Measurements from ENCODE around the gene RUNDC3A. TPM values are rescaled to one million over a fixed set of nuclear protein-coding genes. Genes with fewer than 3 reads are reported as not detected.
"Not testable (repeated sequence)": the region's sequence is repeated elsewhere in the genome, so short reads cannot be mapped to it uniquely, and the experiment has no call there.

Gene RUNDC3A
- total RNA-seq, 5 donors from 2014 or later (not counting 1 experiment from before 2014, with no cell fraction given) = 0.38 to 0.65 (median 0.41) TPM; not detected in 2

DNA sequence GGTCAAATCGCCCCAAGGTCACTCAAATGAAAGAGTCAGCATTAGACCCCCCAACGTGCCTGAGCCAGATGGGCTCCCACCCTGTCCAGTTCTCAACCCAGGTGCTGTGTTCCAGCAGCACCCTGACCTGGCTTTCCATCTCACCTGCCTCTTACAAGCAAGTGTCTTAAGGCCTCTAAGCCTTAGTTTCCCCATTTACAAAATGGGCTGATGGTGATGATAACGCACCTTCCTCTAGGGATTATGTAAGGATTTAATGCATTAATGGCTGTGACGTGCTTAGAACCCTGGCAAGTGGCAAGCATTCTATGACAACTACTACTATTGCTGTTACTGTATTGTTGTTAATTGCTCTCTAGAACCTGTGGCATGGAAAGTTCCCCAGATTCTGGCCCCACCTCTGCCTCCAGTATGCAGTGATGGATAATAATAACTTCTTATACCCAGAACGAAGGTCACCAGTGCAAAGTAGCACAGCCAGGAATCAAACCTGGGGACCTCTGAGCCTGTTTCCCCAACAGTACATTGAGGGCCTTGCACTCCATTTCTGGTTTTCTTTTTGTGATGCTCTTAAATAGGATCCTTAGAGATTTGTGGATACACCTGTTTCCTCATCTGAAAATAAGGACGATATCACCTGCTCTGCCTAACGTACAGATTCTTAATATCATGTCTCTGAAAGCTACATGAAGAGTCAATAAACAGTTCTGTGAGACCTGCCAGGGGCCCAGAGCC, 19.5 kb downstream of the RUNDC3A start:
- Mint-ChIP-seq H3K27me3 (no peaks in the 10 kb centered on the region), H3K9me3 (no peaks in the 10 kb centered on the region)
- WGBS (ENCODE audit: insufficient coverage) = no CpG with 5 or more reads among the region's 7 CpGs

DNA sequence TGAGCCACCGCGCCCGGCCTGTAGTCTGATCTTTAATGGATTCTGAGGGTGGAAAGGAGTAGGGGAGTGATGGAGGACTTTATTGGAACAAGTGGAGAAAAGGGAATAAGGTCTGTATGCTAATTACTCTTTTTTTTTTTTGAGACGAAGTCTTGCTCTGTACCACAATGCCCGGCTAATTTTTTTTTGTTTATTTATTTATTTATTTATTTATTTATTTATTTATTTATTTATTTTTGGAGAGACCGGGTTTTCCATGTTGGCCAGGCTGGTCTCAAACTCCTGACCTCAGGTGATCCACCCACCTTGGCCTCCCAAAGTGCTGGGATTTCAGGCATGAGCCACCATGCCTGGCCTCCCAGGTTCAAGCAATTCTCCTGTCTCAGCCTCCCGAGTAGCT, 21.1 kb downstream of the RUNDC3A start:
- H3K36me3 ChIP-seq (ENCODE audit: control insufficient read depth in 2 of 2, extremely low read depth in 1 of 2, insufficient read depth in 1 of 2, low read length in 1 of 2); H3K4me3 Mint-ChIP-seq; H3K36me3 Mint-ChIP-seq; H3K27me3 ChIP-seq (replicated peaks in 1 of 2; ENCODE audit: control insufficient read depth in 2 of 2, extremely low read depth in 1 of 2, insufficient read depth in 2 of 2, low read length in 1 of 2); H3K9me3 ChIP-seq; ATAC-seq (replicated peaks in 1 of 4); H3K27me3 Mint-ChIP-seq; DNase-seq; H3K27ac Mint-ChIP-seq; H3K4me3 ChIP-seq (ENCODE audit: control insufficient read depth in 1 of 2, extremely low read depth in 1 of 2, low read length in 1 of 2); POLR2A ChIA-PET; H3K9me3 Mint-ChIP-seq; H3K27ac ChIP-seq (ENCODE audit: low read length): not testable (repeated sequence)
- peaks cover 2 to 33% of the 10 kb centered on the region in 2 experiments for H3K4me1 ChIP-seq (ENCODE audit: control insufficient read depth in 1 of 2, extremely low read depth in 1 of 2, insufficient read depth in 2 of 2, low read length in 2 of 2)
- CTCF ChIA-PET = interaction anchor here in 1 of 2 donors (2.8 kb wide), 1 partner anchor 120 kb away, joined by 13 read pairs; no protein-coding TSS in a partner anchor
- peaks cover 11 to 22% (median 20%) of the 10 kb centered on the region in 3 donors for H3K4me1 Mint-ChIP-seq
- 100% methylated on average over 4 of the region's 7 CpGs for WGBS (ENCODE audit: insufficient coverage)

More for the DNA sequence above, 19.5 kb downstream of the RUNDC3A start:
- H3K27ac ChIP-seq (ENCODE audit: low read length) = no peak overlapping the region
- ChIA-PET CTCF (interaction anchor here in 1 of 2 donors (0.6 kb wide), 2 partner anchors 120 to 128 kb away, joined by 4 read pairs; partner anchors contain the start of gene ATXN7L3), POLR2A (no interaction called here)
- Mint-ChIP-seq H3K4me3 (peak overlapping the region in 2 of 3 donors; percentile 22 to 31), H3K36me3 (no peaks in the 10 kb centered on the region), H3K4me1 (peaks cover 11 to 33% (median 30%) of the 10 kb centered on the region in 3 donors), H3K27ac (peak overlapping the region in 1 of 2 donors; percentile 34)
- no peaks in the 10 kb centered on the region for H3K36me3 ChIP-seq (ENCODE audit: control insufficient read depth in 2 of 2, extremely low read depth in 1 of 2, insufficient read depth in 1 of 2, low read length in 1 of 2)
- peaks cover 0 to 5% of the 10 kb centered on the region in 2 experiments for H3K27me3 ChIP-seq (replicated peaks in 1 of 2; ENCODE audit: control insufficient read depth in 2 of 2, extremely low read depth in 1 of 2, insufficient read depth in 2 of 2, low read length in 1 of 2)
- H3K9me3 ChIP-seq = no peaks in the 10 kb centered on the region
- peaks cover 4 to 48% of the 10 kb centered on the region in 2 experiments for H3K4me1 ChIP-seq (ENCODE audit: control insufficient read depth in 1 of 2, extremely low read depth in 1 of 2, insufficient read depth in 2 of 2, low read length in 2 of 2)
- DNase-seq (no peak), ATAC-seq (replicated peaks in 1 of 4) (no peak)
- H3K4me3 ChIP-seq (ENCODE audit: control insufficient read depth in 1 of 2, extremely low read depth in 1 of 2, low read length in 1 of 2) = no peak overlapping the region

DNA sequence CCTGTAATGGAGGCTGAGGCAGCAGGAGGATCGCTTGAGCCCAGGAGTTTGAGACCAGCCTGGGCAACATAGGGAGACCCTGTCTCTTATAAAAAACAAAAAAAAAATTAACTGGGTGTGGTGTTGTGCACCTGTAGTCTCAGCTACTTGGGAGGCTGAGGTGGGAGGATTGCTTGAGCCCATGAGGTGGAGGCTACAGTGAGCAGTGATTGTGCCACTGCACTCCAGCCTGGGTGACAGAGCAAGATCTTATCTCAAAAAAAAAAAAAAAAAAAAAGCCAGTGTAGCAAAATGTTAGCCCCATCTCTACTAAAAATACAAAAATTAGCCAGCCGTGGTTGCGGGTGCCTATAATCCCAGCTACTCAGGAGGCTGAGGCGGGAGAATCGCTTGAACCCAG, 21.9 kb downstream of the RUNDC3A start:
- H3K36me3 Mint-ChIP-seq; DNase-seq; H3K4me3 ChIP-seq (ENCODE audit: control insufficient read depth in 1 of 2, extremely low read depth in 1 of 2, low read length in 1 of 2); H3K27ac Mint-ChIP-seq; H3K36me3 ChIP-seq (ENCODE audit: control insufficient read depth in 2 of 2, extremely low read depth in 1 of 2, insufficient read depth in 1 of 2, low read length in 1 of 2); H3K27me3 Mint-ChIP-seq; H3K27ac ChIP-seq (ENCODE audit: low read length); H3K27me3 ChIP-seq (replicated peaks in 1 of 2; ENCODE audit: control insufficient read depth in 2 of 2, extremely low read depth in 1 of 2, insufficient read depth in 2 of 2, low read length in 1 of 2); H3K4me3 Mint-ChIP-seq; ATAC-seq (replicated peaks in 1 of 4); H3K9me3 ChIP-seq; H3K9me3 Mint-ChIP-seq: not testable (repeated sequence)
- no CpG with 5 or more reads among the region's 5 CpGs for WGBS (ENCODE audit: insufficient coverage)
- POLR2A ChIA-PET = interaction anchor here in 1 of 2 donors (0.6 kb wide), 1 partner anchor 414 kb away, joined by 4 read pairs; no protein-coding TSS in a partner anchor
- CTCF ChIA-PET = interaction anchor here (0.6 to 2.8 kb wide), 6 partner anchors 22 to 1557 kb away, joined by 3 to 13 read pairs (median 6); partner anchors contain the start of genes RUNDC3A (in 1 of the 2) and VPS25 (in 1 of the 2)
- peaks cover 2 to 28% of the 10 kb centered on the region in 2 experiments for H3K4me1 ChIP-seq (ENCODE audit: control insufficient read depth in 1 of 2, extremely low read depth in 1 of 2, insufficient read depth in 2 of 2, low read length in 2 of 2)
- H3K4me1 Mint-ChIP-seq = peaks cover 11 to 20% (median 20%) of the 10 kb centered on the region in 3 donors

DNA sequence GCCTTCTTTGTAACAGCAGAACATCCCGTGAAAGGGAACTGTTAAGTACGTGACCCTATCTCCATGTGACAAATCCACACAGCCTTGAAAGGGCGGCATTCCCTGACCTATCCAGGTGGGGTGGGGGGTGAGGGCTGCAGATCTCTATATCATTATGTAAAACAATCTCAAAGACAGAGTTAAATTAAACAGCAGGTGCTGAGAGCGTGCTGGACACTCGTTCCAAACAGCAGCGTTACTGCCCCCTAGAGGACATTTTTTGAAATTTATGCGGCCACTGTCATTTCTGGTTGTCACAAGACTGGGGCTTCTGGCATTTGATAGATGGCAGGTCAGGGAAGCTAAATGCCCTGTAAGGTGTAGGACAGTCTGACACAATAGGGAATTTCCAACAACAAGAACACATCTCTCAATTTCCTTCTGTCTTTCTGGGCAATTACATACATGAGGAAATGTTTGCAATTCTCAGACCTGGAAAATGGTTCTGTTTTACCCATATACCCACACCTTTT, 22.9 kb downstream of the RUNDC3A start:
- Mint-ChIP-seq H3K4me1 (peaks cover 11 to 17% (median 15%) of the 10 kb centered on the region in 3 donors), H3K4me3 (peak overlapping the region in 1 of 3 donors; percentile 9), H3K9me3 (no peaks in the 10 kb centered on the region), H3K27me3 (peaks cover 0 to 1% of the 10 kb centered on the region in 2 donors), H3K27ac (peak overlapping the region in 1 of 2 donors; percentile 65), H3K36me3 (no peaks in the 10 kb centered on the region)
- Histone ChIP-seq H3K27ac (ENCODE audit: low read length) (no peak overlapping the region), H3K36me3 (ENCODE audit: control insufficient read depth in 2 of 2, extremely low read depth in 1 of 2, insufficient read depth in 1 of 2, low read length in 1 of 2) (no peaks in the 10 kb centered on the region), H3K27me3 (replicated peaks in 1 of 2; ENCODE audit: control insufficient read depth in 2 of 2, extremely low read depth in 1 of 2, insufficient read depth in 2 of 2, low read length in 1 of 2) (peaks cover 0 to 12% of the 10 kb centered on the region in 2 experiments), H3K4me3 (ENCODE audit: control insufficient read depth in 1 of 2, extremely low read depth in 1 of 2, low read length in 1 of 2) (no peak overlapping the region), H3K9me3 (no peaks in the 10 kb centered on the region), H3K4me1 (ENCODE audit: control insufficient read depth in 1 of 2, extremely low read depth in 1 of 2, insufficient read depth in 2 of 2, low read length in 2 of 2) (peaks cover 0 to 18% of the 10 kb centered on the region in 2 experiments)
- DNase-seq (peak in 32 of 35 experiments; percentile 18 to 87 (median 56)), ATAC-seq (replicated peaks in 1 of 4) (peak in 3 of 4 experiments; percentile 22 to 34 (median 32))
- POLR2A ChIA-PET = interaction anchor here in 1 of 2 donors (0.6 kb wide), 1 partner anchor 299 kb away, joined by 3 read pairs; no protein-coding TSS in a partner anchor
- CTCF ChIA-PET = interaction anchor here (0.7 to 2.8 kb wide), 6 partner anchors 14 to 122 kb away, joined by 3 to 13 read pairs (median 4); partner anchors contain the start of gene GRN (in 1 of the 2)
- 0% methylated on average over 1 of the region's 7 CpGs for WGBS (ENCODE audit: insufficient coverage)

DNA sequence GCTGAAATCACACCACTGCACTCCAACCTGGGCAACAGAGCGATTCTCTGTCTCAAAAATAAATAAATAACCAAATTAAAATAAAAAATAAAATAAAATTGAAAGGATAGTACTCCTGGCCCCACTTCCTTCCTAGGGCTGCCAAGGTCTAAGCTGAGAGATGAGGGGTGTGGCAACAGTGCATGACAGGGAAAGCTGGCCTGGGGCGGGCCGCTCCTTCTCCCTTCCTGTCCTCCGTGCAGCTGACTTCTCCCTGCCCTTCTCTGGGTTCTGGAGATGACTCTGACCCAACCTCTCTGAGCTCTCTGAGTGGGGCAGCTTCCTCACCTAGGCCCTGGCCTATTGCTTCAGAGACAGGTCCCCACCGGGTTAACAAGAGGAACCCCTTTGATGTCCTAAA, 25.0 kb downstream of the RUNDC3A start:
- Histone ChIP-seq H3K27me3 (replicated peaks in 1 of 2; ENCODE audit: control insufficient read depth in 2 of 2, extremely low read depth in 1 of 2, insufficient read depth in 2 of 2, low read length in 1 of 2) (peaks cover 0 to 14% of the 10 kb centered on the region in 2 experiments), H3K36me3 (ENCODE audit: control insufficient read depth in 2 of 2, extremely low read depth in 1 of 2, insufficient read depth in 1 of 2, low read length in 1 of 2) (no peaks in the 10 kb centered on the region), H3K9me3 (no peaks in the 10 kb centered on the region), H3K4me1 (ENCODE audit: control insufficient read depth in 1 of 2, extremely low read depth in 1 of 2, insufficient read depth in 2 of 2, low read length in 2 of 2) (peaks cover 0 to 8% of the 10 kb centered on the region in 2 experiments), H3K27ac (ENCODE audit: low read length) (no peak overlapping the region), H3K4me3 (ENCODE audit: control insufficient read depth in 1 of 2, extremely low read depth in 1 of 2, low read length in 1 of 2) (no peak overlapping the region)
- Mint-ChIP-seq H3K36me3 (no peaks in the 10 kb centered on the region), H3K9me3 (no peaks in the 10 kb centered on the region), H3K27me3 (peaks cover 0 to 1% of the 10 kb centered on the region in 2 donors), H3K4me3 (no peak overlapping the region), H3K27ac (no peak overlapping the region), H3K4me1 (peaks cover 5 to 8% (median 6%) of the 10 kb centered on the region in 3 donors)
- ChIA-PET POLR2A (no interaction called here), CTCF (interaction anchor here (0.5 to 1.2 kb wide), 3 partner anchors 115 to 375 kb away, joined by 4 to 8 read pairs (median 4); no protein-coding TSS in a partner anchor)
- WGBS (ENCODE audit: insufficient coverage) = 75% methylated on average over 4 of the region's 5 CpGs
- ATAC-seq (replicated peaks in 1 of 4) (no peak), DNase-seq (no peak)

DNA sequence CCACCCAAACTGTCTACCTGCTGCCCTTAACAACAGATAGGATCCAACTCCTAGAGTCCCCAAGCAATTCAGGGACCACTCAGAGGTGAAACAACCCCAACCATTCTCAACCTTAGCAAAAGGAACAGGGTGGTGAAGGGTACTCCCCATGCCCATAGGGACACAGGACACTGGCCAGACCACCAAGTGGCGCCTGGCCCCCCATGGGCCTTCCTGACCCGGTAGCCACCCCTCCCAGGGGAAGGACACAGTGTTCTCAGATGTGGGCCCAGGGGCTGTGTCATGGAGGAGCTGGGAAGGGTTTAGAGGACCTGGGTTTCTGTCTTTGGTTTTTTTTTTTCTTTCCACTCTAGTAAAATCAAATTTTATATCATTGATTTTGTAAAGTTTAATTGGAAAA, 25.9 kb downstream of the RUNDC3A start:
- Mint-ChIP-seq H3K4me1 (peaks cover 5 to 8% (median 6%) of the 10 kb centered on the region in 3 donors), H3K9me3 (no peaks in the 10 kb centered on the region), H3K27me3 (peaks cover 0 to 1% of the 10 kb centered on the region in 2 donors), H3K27ac (no peak overlapping the region), H3K36me3 (no peaks in the 10 kb centered on the region), H3K4me3 (no peak overlapping the region)
- Histone ChIP-seq H3K27me3 (replicated peaks in 1 of 2; ENCODE audit: control insufficient read depth in 2 of 2, extremely low read depth in 1 of 2, insufficient read depth in 2 of 2, low read length in 1 of 2) (peaks cover 0 to 16% of the 10 kb centered on the region in 2 experiments), H3K27ac (ENCODE audit: low read length) (no peak overlapping the region), H3K9me3 (no peaks in the 10 kb centered on the region), H3K36me3 (ENCODE audit: control insufficient read depth in 2 of 2, extremely low read depth in 1 of 2, insufficient read depth in 1 of 2, low read length in 1 of 2) (no peaks in the 10 kb centered on the region), H3K4me3 (ENCODE audit: control insufficient read depth in 1 of 2, extremely low read depth in 1 of 2, low read length in 1 of 2) (no peak overlapping the region), H3K4me1 (ENCODE audit: control insufficient read depth in 1 of 2, extremely low read depth in 1 of 2, insufficient read depth in 2 of 2, low read length in 2 of 2) (peaks cover 0 to 8% of the 10 kb centered on the region in 2 experiments)
- CTCF ChIA-PET = interaction anchor here in 1 of 2 donors (1.2 kb wide), 1 partner anchor 125 kb away, joined by 4 read pairs; no protein-coding TSS in a partner anchor
- DNase-seq (no peak), ATAC-seq (replicated peaks in 1 of 4) (no peak)
- no CpG with 5 or more reads among the region's 2 CpGs for WGBS (ENCODE audit: insufficient coverage)
- POLR2A ChIA-PET = interaction anchor here in 1 of 2 donors (0.7 kb wide), 1 partner anchor 103 kb away, joined by 5 read pairs; no protein-coding TSS in a partner anchor

All from T-cell (primary cell).